Omental fat pad (tissue), 4 donors: ENCODE data around the gene MAP3K4. TPM values are rescaled to one million over a fixed set of nuclear protein-coding genes. Genes with fewer than 3 reads are reported as not detected.

ENCODE experiments used
- ATAC-seq: fragments of 150-250 bp; one replicate; pipeline ENCODE4 v1.9.1; 2016; ENCODE audit warnings: mild to moderate bottlenecking, moderate library complexity; ENCODE audit not compliant: low FRiP score
- DNase-seq: peaks from one replicate; pipeline ENCODE4 v3.0.0-alpha.2; 2019; ENCODE audit warnings: low spot score
- total RNA-seq, 4 donors: library from RNA; depleted of rRNA; stranded (reverse); fragments of >200 nt; gene quantifications; one replicate each; pipeline ENCODE4 v1.1.0, GENCODE V29; 2016
- TF ChIP-seq, protein P1 (sequence below), 3 donors: fragments of 450-650 bp; IDR thresholded peaks; one replicate each; pipeline ENCODE4 v1.5.1; 2016 to 2017; ENCODE audit warnings: antibody characterized with exemption in 3 of 3, mild to moderate bottlenecking in 3 of 3, moderate library complexity in 2 of 3

Gene MAP3K4
- total RNA-seq, 4 donors from 2014 or later, result 18.9 to 33.6 (median 25.0) TPM

DNA sequence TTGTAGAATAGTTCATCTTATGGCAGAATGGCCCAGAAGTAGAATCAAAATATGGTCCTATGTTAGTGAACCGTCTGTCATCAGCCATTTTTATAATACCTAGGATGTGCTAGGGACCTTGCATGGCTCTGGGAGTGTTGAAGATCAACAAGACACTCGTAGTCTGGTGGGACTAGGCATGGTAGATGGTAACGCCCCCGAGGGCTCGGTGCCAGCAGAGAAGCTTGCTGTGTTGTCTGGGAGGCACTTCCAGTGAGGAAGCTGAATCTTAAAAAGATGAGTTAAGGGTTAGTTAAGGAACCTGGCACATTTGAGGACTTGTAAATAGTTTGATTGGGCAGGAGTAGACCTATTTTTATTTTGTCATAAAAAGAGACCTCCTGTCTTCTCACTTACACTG is 82.4 kb downstream of the MAP3K4 start:
- no peak for ATAC-seq

GRCh38 chr6:161074496-161075121 is 83.0 kb downstream of the MAP3K4 start:
- no peak for DNase-seq
- no peak for ATAC-seq
- TF ChIP-seq, protein P1, sequence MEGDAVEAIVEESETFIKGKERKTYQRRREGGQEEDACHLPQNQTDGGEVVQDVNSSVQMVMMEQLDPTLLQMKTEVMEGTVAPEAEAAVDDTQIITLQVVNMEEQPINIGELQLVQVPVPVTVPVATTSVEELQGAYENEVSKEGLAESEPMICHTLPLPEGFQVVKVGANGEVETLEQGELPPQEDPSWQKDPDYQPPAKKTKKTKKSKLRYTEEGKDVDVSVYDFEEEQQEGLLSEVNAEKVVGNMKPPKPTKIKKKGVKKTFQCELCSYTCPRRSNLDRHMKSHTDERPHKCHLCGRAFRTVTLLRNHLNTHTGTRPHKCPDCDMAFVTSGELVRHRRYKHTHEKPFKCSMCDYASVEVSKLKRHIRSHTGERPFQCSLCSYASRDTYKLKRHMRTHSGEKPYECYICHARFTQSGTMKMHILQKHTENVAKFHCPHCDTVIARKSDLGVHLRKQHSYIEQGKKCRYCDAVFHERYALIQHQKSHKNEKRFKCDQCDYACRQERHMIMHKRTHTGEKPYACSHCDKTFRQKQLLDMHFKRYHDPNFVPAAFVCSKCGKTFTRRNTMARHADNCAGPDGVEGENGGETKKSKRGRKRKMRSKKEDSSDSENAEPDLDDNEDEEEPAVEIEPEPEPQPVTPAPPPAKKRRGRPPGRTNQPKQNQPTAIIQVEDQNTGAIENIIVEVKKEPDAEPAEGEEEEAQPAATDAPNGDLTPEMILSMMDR (IDR thresholded peaks at IDR 0.05), result no peak

More for the DNA sequence above, 82.4 kb downstream of the MAP3K4 start:
- DNase-seq, result no peak
- TF ChIP-seq, protein P1 (IDR thresholded peaks at IDR 0.05), result no peak

DNA sequence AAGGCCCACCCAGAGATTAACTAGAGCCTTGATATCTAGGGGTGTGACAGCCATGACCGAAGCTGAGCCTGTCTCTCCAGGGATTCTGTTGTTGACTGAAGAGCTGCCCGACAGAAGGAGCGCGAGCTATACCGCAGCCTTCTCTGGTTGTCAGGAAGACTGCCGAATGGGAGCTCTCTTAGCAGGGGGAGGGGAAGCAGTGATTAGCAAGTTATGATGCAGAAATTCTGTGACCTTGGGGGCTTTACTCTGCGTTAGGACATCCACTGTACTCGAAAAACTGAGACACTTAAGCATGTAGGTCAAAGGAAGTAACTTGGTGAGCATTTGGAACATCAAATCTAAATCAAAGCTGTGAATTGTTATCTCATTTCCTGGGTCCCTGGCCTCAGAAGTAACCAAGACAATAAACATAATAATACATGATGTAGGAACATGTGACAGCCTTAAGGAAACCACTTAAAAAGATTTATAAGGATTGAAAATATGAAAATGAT is 84.7 kb downstream of the MAP3K4 start:
- TF ChIP-seq, protein P1 (IDR thresholded peaks at IDR 0.05), result no peak
- ATAC-seq (no peak), DNase-seq (no peak)

GRCh38 chr6:161079566-161080262 is 88.1 kb downstream of the MAP3K4 start:
- TF ChIP-seq, protein P1 (IDR thresholded peaks at IDR 0.05), result no peak
- ATAC-seq, result peak; percentile 31
- no peak for DNase-seq

DNA sequence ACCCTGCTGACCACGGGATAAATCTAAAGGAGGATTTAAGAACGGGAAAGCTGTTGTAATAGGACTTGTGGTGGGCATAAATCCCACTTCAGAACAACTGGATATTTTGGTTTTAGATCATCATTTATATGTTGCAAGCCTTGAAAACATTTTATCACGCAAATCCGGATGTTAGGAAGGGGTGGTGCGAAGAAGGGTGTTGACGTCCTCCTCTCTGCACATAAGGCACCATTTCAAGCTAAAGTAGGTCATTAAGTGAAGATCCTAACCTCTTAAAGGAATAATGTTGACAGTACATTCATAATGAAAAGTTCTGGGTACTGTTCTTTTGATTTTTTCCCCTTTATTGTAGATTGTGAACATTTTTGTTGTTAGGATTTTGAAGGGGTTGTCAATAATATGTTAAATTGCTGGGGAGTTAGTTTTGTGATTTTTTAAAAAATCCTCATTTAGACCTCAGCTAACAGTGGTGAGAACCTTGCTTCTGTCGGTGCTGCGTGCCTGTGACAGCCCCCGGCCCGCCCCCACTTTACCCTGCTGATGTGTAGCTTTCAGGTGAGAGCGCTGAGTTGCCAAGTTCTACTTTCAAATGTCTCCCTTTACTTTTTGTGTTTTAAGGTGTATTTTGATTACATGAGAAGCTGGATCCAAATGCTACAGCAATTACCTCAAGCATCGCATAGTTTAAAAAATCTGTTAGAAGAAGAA is 88.8 kb downstream of the MAP3K4 start:
- ATAC-seq (no peak), DNase-seq (no peak)
- TF ChIP-seq, protein P1 (IDR thresholded peaks at IDR 0.05), result no peak

- ATAC-seq (no peak), DNase-seq (no peak)
- TF ChIP-seq, protein P1 (IDR thresholded peaks at IDR 0.05), result no peak
Observed at GRCh38 chr6:161082215-161082614, 90.6 kb downstream of the MAP3K4 start.
